Karpas-422 (cell line): ENCODE data around the gene EHBP1. TPM values are rescaled to one million over a fixed set of nuclear protein-coding genes. Genes with fewer than 3 reads are reported as not detected.

Experiments
- DNase-seq: peaks from one replicate; pipeline ENCODE4 v3.0.0-alpha.2; 2015
- H2AFZ ChIP-seq: fragments of 200-600 bp; sonication (generic); 2 replicates; pipeline ENCODE4 v1.6.1; 2014; ENCODE audit warnings: antibody characterized with exemption, low read length, mixed read lengths
- H3K27ac ChIP-seq: fragments of 200-600 bp; sonication (generic); 2 replicates; pipeline ENCODE4 v1.5.1; 2014; ENCODE audit warnings: mild to moderate bottlenecking, low read length, moderate library complexity
- H3K27me3 ChIP-seq: fragments of 200-600 bp; sonication (generic); 2 replicates; pipeline ENCODE4 v1.6.1; 2014; ENCODE audit warnings: low read length, mixed read lengths
- H3K36me3 ChIP-seq: fragments of 200-600 bp; sonication (generic); 2 replicates; pipeline ENCODE4 v1.6.1; 2014; ENCODE audit warnings: low read length, mixed read lengths; ENCODE audit not compliant: insufficient read depth
- H3K4me1 ChIP-seq: fragments of 200-600 bp; sonication (generic); 2 replicates; pipeline ENCODE4 v1.6.1; 2014; ENCODE audit warnings: mild to moderate bottlenecking, low read length, mixed read lengths
- H3K4me2 ChIP-seq: fragments of 200-600 bp; sonication (generic); 2 replicates; pipeline ENCODE4 v1.6.1; 2014; ENCODE audit warnings: low read length, low read depth, mild to moderate bottlenecking; ENCODE audit not compliant: poor library complexity, severe bottlenecking
- H3K4me3 ChIP-seq: fragments of 200-600 bp; sonication (generic); 2 replicates; pipeline ENCODE4 v1.5.1; 2014; ENCODE audit warnings: mild to moderate bottlenecking, antibody characterized with exemption, low read length, mixed read lengths
- H3K79me2 ChIP-seq: fragments of 200-600 bp; sonication (generic); 2 replicates; pipeline ENCODE4 v1.6.1; 2014; ENCODE audit warnings: mild to moderate bottlenecking, low read length, mixed read lengths
- H3K9ac ChIP-seq: fragments of 200-600 bp; sonication (generic); 2 replicates; pipeline ENCODE4 v1.6.0; 2014; ENCODE audit warnings: low read length
- H3K9me2 ChIP-seq: fragments of 200-600 bp; sonication (generic), shearing (Covaris generic); replicated peaks from 2 replicates; pipeline ENCODE4 v1.6.0; 2014; ENCODE audit warnings: mild to moderate bottlenecking, low read length, moderate library complexity; ENCODE audit not compliant: insufficient read depth
- H3K9me3 ChIP-seq: fragments of 300-700, 200-600 bp; sonication (generic); 2 replicates; pipeline ENCODE4 v1.6.1; 2014; ENCODE audit warnings: low read length, mixed read lengths
- H4K20me1 ChIP-seq: fragments of 200-600 bp; sonication (generic); 2 replicates; pipeline ENCODE4 v1.6.1; 2014; ENCODE audit warnings: mild to moderate bottlenecking, antibody characterized with exemption, low read length, low read depth; ENCODE audit not compliant: insufficient read depth
- total RNA-seq: library from RNA; depleted of rRNA; stranded (reverse); fragments of >200 nt; shearing (Covaris generic); gene quantifications from 2 replicates; pipeline ENCODE4 v1.2.3, GENCODE V29; 2014; ENCODE audit warnings: low replicate concordance

EHBP1 gene
- total RNA-seq, 1 experiment from 2014 or later = 32.2 TPM

- H3K9ac ChIP-seq = no peak overlapping the region
- no peak overlapping the region for H2AFZ ChIP-seq
- no peaks in the 10 kb centered on the region for H3K9me3 ChIP-seq
- 0 out of 2 replicates have a peak, but pooled peaks cover 8% of the 10 kb centered on the region for H3K36me3 ChIP-seq
- DNase-seq = no peak
- H4K20me1 ChIP-seq = no peaks in the 10 kb centered on the region
- H3K27me3 ChIP-seq = no peaks in the 10 kb centered on the region
- no peaks in the 10 kb centered on the region for H3K4me1 ChIP-seq
- no peaks in the 10 kb centered on the region for H3K79me2 ChIP-seq
- H3K4me2 ChIP-seq = no peak overlapping the region
- no peak overlapping the region for H3K4me3 ChIP-seq
- no peaks in the 10 kb centered on the region for H3K9me2 ChIP-seq
- no peak overlapping the region for H3K27ac ChIP-seq
Observed at GRCh38 chr2:62856228-62857040, 150.9 kb downstream of the EHBP1 start.

GRCh38 chr2:62857139-62857931 is 151.8 kb downstream of the EHBP1 start:
- no peaks in the 10 kb centered on the region for H3K27me3 ChIP-seq
- H3K4me2 ChIP-seq = no peak overlapping the region
- no peaks in the 10 kb centered on the region for H3K9me2 ChIP-seq
- H3K36me3 ChIP-seq = 0 out of 2 replicates have a peak, but pooled peaks cover 8% of the 10 kb centered on the region
- H4K20me1 ChIP-seq = no peaks in the 10 kb centered on the region
- no peak overlapping the region for H3K9ac ChIP-seq
- H3K4me3 ChIP-seq = no peak overlapping the region
- no peak overlapping the region for H3K27ac ChIP-seq
- H2AFZ ChIP-seq = no peak overlapping the region
- H3K9me3 ChIP-seq = no peaks in the 10 kb centered on the region
- H3K4me1 ChIP-seq = no peaks in the 10 kb centered on the region
- H3K79me2 ChIP-seq = no peaks in the 10 kb centered on the region
- DNase-seq = no peak

DNA sequence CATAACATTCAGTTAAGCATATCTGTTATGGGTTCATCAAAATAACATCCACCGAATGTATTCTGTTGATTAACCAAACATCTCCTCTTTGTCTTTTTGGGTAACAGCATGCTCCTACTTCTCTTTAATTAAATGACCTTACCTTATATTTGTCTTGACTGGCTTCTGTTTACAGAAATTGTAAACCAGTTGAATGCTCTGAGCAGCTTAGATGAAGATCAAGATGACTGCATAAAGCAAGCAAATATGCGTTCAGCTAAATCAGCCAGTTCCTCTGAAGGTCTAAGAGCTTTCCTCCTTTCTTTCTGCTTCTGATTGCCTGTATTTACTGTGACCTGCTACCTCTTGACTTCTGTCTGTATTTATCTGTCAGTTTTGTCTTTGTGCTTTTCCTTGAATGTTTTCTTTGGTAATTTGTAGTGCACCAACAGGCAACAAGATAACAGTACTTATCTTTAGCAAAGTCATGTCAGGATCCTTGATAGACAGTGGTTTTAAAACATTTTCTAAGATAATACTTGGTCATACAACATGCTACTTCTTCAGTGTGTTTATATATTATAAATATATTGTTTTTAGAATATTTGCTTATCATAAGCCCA is 152.8 kb downstream of the EHBP1 start:
- Histone ChIP-seq H3K27me3 (no peaks in the 10 kb centered on the region), H3K9me2 (no peaks in the 10 kb centered on the region), H3K9me3 (no peaks in the 10 kb centered on the region), H3K9ac (no peak overlapping the region), H3K36me3 (0 out of 2 replicates have a peak, but pooled peaks cover 7% of the 10 kb centered on the region), H3K79me2 (no peaks in the 10 kb centered on the region), H3K4me2 (no peak overlapping the region), H2AFZ (no peak overlapping the region), H4K20me1 (no peaks in the 10 kb centered on the region), H3K27ac (no peak overlapping the region), H3K4me3 (no peak overlapping the region), H3K4me1 (no peaks in the 10 kb centered on the region)
- no peak for DNase-seq

GRCh38 chr2:62868947-62869346 is 163.4 kb downstream of the EHBP1 start:
- Histone ChIP-seq H3K27me3 (no peaks in the 10 kb centered on the region), H3K4me3 (no peak overlapping the region), H3K4me1 (no peaks in the 10 kb centered on the region), H3K9ac (no peak overlapping the region), H3K27ac (no peak overlapping the region), H3K79me2 (no peaks in the 10 kb centered on the region), H3K36me3 (peaks cover 23% of the 10 kb centered on the region), H3K9me2 (no peaks in the 10 kb centered on the region), H2AFZ (no peak overlapping the region), H3K9me3 (peaks cover 16% of the 10 kb centered on the region), H3K4me2 (no peak overlapping the region), H4K20me1 (no peaks in the 10 kb centered on the region)
- DNase-seq = no peak

DNA sequence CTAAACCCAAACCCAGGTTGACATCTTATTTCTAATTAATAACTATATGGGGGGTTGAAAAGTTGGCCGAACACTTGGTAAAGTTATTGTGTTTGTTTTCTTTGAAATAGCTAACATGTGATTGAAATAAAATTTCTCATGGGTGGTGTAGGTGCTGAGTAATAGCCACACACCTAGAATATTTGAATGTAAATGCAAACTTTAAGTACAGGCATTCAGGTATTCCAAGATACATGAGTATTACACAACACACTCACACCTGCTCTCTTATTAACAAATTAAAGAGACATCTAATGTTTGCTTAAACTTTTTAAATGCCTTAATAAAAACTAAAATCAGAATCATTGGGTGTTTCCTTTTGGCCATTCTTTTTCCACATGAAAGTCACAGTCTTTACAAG is 165.5 kb downstream of the EHBP1 start:
- no peaks in the 10 kb centered on the region for H3K79me2 ChIP-seq
- peaks cover 37% of the 10 kb centered on the region for H3K36me3 ChIP-seq
- H4K20me1 ChIP-seq = no peaks in the 10 kb centered on the region
- H3K27ac ChIP-seq = no peak overlapping the region
- H3K27me3 ChIP-seq = no peaks in the 10 kb centered on the region
- H3K4me3 ChIP-seq = no peak overlapping the region
- no peak overlapping the region for H3K4me2 ChIP-seq
- peaks cover 16% of the 10 kb centered on the region for H3K9me3 ChIP-seq
- no peak for DNase-seq
- H3K9ac ChIP-seq = no peak overlapping the region
- no peak overlapping the region for H2AFZ ChIP-seq
- no peaks in the 10 kb centered on the region for H3K4me1 ChIP-seq
- H3K9me2 ChIP-seq = no peaks in the 10 kb centered on the region

- no peak overlapping the region for H3K4me3 ChIP-seq
- no peaks in the 10 kb centered on the region for H3K9me2 ChIP-seq
- no peak overlapping the region for H2AFZ ChIP-seq
- H3K9me3 ChIP-seq = peaks cover 16% of the 10 kb centered on the region
- H3K9ac ChIP-seq = no peak overlapping the region
- peaks cover 39% of the 10 kb centered on the region for H3K36me3 ChIP-seq
- no peaks in the 10 kb centered on the region for H3K79me2 ChIP-seq
- no peak for DNase-seq
- H3K27ac ChIP-seq = no peak overlapping the region
- no peaks in the 10 kb centered on the region for H3K4me1 ChIP-seq
- H4K20me1 ChIP-seq = no peaks in the 10 kb centered on the region
- no peak overlapping the region for H3K4me2 ChIP-seq
- H3K27me3 ChIP-seq = no peaks in the 10 kb centered on the region
Observed at GRCh38 chr2:62871506-62871905, 166.0 kb downstream of the EHBP1 start.

DNA sequence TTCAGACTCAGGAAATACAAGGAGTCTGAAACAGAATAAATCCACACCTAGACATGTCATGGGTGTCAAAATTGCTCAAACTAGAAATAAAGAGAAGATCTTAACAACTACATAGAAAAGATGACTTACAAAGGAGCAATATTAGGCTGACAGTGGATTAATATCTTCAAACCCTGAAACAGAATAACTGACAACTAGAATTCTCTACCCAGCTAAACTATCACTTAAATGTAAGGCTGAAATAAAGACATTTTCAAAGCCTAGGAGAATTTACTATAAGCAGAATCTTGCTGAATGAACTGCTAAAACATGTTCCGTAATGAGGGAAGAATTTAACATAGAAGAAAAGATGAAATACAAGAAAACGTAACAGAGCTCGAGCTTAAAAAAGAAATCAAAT is 168.1 kb downstream of the EHBP1 start:
- no peak overlapping the region for H3K4me2 ChIP-seq
- no peaks in the 10 kb centered on the region for H3K27me3 ChIP-seq
- H3K9me2 ChIP-seq = no peaks in the 10 kb centered on the region
- no peaks in the 10 kb centered on the region for H4K20me1 ChIP-seq
- H3K9me3 ChIP-seq = peaks cover 16% of the 10 kb centered on the region
- H3K79me2 ChIP-seq = no peaks in the 10 kb centered on the region
- no peak overlapping the region for H2AFZ ChIP-seq
- H3K27ac ChIP-seq = no peak overlapping the region
- peaks cover 44% of the 10 kb centered on the region for H3K36me3 ChIP-seq
- no peaks in the 10 kb centered on the region for H3K4me1 ChIP-seq
- no peak overlapping the region for H3K4me3 ChIP-seq
- DNase-seq = no peak
- no peak overlapping the region for H3K9ac ChIP-seq

- DNase-seq = no peak
- Histone ChIP-seq H3K4me3 (no peak overlapping the region), H3K27me3 (no peaks in the 10 kb centered on the region), H3K4me2 (no peak overlapping the region), H3K9ac (no peak overlapping the region), H2AFZ (no peak overlapping the region), H3K27ac (no peak overlapping the region), H3K9me2 (no peaks in the 10 kb centered on the region), H3K9me3 (peaks cover 16% of the 10 kb centered on the region), H3K36me3 (peaks cover 47% of the 10 kb centered on the region), H3K79me2 (no peaks in the 10 kb centered on the region), H3K4me1 (no peaks in the 10 kb centered on the region), H4K20me1 (no peaks in the 10 kb centered on the region)
Observed at GRCh38 chr2:62874881-62875383, 169.4 kb downstream of the EHBP1 start.
